H9 (cell line): ENCODE data around the gene R3HDM1. TPM values are rescaled to one million over a fixed set of nuclear protein-coding genes. Genes with fewer than 3 reads are reported as not detected.

ENCODE experiments used
- DNase-seq: peaks from one replicate; pipeline ENCODE4 v3.0.0-alpha.2; 2017
- H2AFZ ChIP-seq: one replicate; pipeline ENCODE4 v1.6.1; 2013; ENCODE audit warnings: mild to moderate bottlenecking, low read length, control low read depth, moderate library complexity
- H2AK5ac ChIP-seq: 2 replicates; pipeline ENCODE4 v1.6.1; 2013; ENCODE audit warnings: low read length, control low read depth, mixed read lengths; ENCODE audit not compliant: insufficient read length
- H2BK120ac ChIP-seq: one replicate; pipeline ENCODE4 v1.6.1; 2013; ENCODE audit warnings: low read depth, mild to moderate bottlenecking, low read length, control low read depth, inconsistent platforms; ENCODE audit not compliant: poor library complexity, severe bottlenecking
- H2BK12ac ChIP-seq: 2 replicates; pipeline ENCODE4 v1.6.1; 2013; ENCODE audit warnings: low read length, control low read depth, mixed read lengths, low read depth; ENCODE audit not compliant: insufficient read length
- H2BK15ac ChIP-seq: 2 replicates; pipeline ENCODE4 v1.6.1; 2013; ENCODE audit warnings: low read depth, low read length, control low read depth
- H2BK20ac ChIP-seq: one replicate; pipeline ENCODE4 v1.6.1; 2013; ENCODE audit warnings: low read depth, mild to moderate bottlenecking, low read length, control low read depth, inconsistent platforms; ENCODE audit not compliant: poor library complexity, severe bottlenecking
- H2BK5ac ChIP-seq: 2 replicates; pipeline ENCODE4 v1.6.1; 2013; ENCODE audit warnings: low read length, control low read depth, mixed read lengths; ENCODE audit not compliant: insufficient read length
- H3K14ac ChIP-seq: 2 replicates; pipeline ENCODE4 v1.6.1; 2013; ENCODE audit warnings: low read length, control low read depth; ENCODE audit not compliant: insufficient read depth
- H3K18ac ChIP-seq: 2 replicates; pipeline ENCODE4 v1.6.1; 2013; ENCODE audit warnings: low read depth, mild to moderate bottlenecking, mixed read lengths, low read length, control low read depth; ENCODE audit not compliant: insufficient read length
- H3K23ac ChIP-seq: 2 replicates; pipeline ENCODE4 v1.6.1; 2013; ENCODE audit warnings: low read length, control low read depth, mixed read lengths, low read depth; ENCODE audit not compliant: insufficient read length
- H3K23me2 ChIP-seq: 2 replicates; pipeline ENCODE4 v1.6.1; 2013; ENCODE audit warnings: low read depth, mild to moderate bottlenecking, mixed read lengths, low read length, control low read depth; ENCODE audit not compliant: insufficient read length, poor library complexity, severe bottlenecking
- H3K27ac ChIP-seq: 2 replicates; pipeline ENCODE4 v1.5.1; 2013; ENCODE audit warnings: low read length, control low read depth, mixed read lengths, low read depth; ENCODE audit not compliant: insufficient read length
- H3K27me3 ChIP-seq: 2 replicates; pipeline ENCODE4 v1.6.1; 2013; ENCODE audit warnings: low read length, control low read depth, inconsistent platforms; ENCODE audit not compliant: insufficient read depth
- H3K4ac ChIP-seq: 2 replicates; pipeline ENCODE4 v1.6.1; 2013; ENCODE audit warnings: low read depth, mild to moderate bottlenecking, control low read depth, inconsistent platforms, low read length, moderate library complexity
- H3K4me1 ChIP-seq: 2 replicates; pipeline ENCODE4 v1.6.1; 2013; ENCODE audit warnings: low read length, control low read depth, inconsistent platforms; ENCODE audit not compliant: insufficient read depth
- H3K4me2 ChIP-seq: 2 replicates; pipeline ENCODE4 v1.6.1; 2013; ENCODE audit warnings: low read length, control low read depth, mixed read lengths; ENCODE audit not compliant: insufficient read length, insufficient read depth
- H3K56ac ChIP-seq: 2 replicates; pipeline ENCODE4 v1.6.1; 2013; ENCODE audit warnings: low read depth, mild to moderate bottlenecking, mixed read lengths, low read length, control low read depth; ENCODE audit not compliant: insufficient read length
- H3K79me1 ChIP-seq: 2 replicates; pipeline ENCODE4 v1.6.1; 2013; ENCODE audit warnings: low read depth, mild to moderate bottlenecking, moderate library complexity, low read length, control low read depth, inconsistent platforms; ENCODE audit not compliant: insufficient read depth, poor library complexity, severe bottlenecking
- H3K79me2 ChIP-seq: 2 replicates; pipeline ENCODE4 v1.6.1; 2013; ENCODE audit warnings: low read length, control low read depth, inconsistent platforms; ENCODE audit not compliant: insufficient read depth
- H3K9ac ChIP-seq: 2 replicates; pipeline ENCODE4 v1.6.1; 2013; ENCODE audit warnings: low read length, control low read depth, mixed read lengths; ENCODE audit not compliant: insufficient read length; ENCODE audit errors: extremely low read depth
- H3K9me3 ChIP-seq: one replicate; pipeline ENCODE4 v1.6.1; 2013; ENCODE audit warnings: low read depth, low read length, inconsistent platforms; ENCODE audit not compliant: control insufficient read depth
- H3T11ph ChIP-seq: one replicate; pipeline ENCODE4 v1.6.1; 2013; ENCODE audit warnings: mild to moderate bottlenecking, low read length, control low read depth, inconsistent platforms
- H4K20me1 ChIP-seq: one replicate; pipeline ENCODE4 v1.6.1; 2013; ENCODE audit not compliant: control insufficient read depth, insufficient read length, insufficient read depth
- H4K5ac ChIP-seq: 2 replicates; pipeline ENCODE4 v1.6.1; 2013; ENCODE audit warnings: low read depth, mild to moderate bottlenecking, mixed read lengths, low read length, control low read depth; ENCODE audit not compliant: insufficient read length
- H4K8ac ChIP-seq: replicated peaks from 2 replicates; pipeline ENCODE4 v1.6.1; 2013; ENCODE audit warnings: low read length, control low read depth, mixed read lengths, low read depth; ENCODE audit not compliant: insufficient read length
- H4K91ac ChIP-seq: 2 replicates; pipeline ENCODE4 v1.6.1; 2013; ENCODE audit warnings: low read depth, mild to moderate bottlenecking, moderate library complexity, mixed read lengths, low read length, control low read depth; ENCODE audit not compliant: insufficient read length
- H3K27ac Mint-ChIP-seq, 3 experiments: 2 replicates in 2 of 3; 3 replicates in 1 of 3; pipeline ENCODE4 v1.8.0; 2020 to 2021; ENCODE audit warnings: mixed read lengths in 3 of 3, mild to moderate bottlenecking in 1 of 3, moderate library complexity in 1 of 3
- H3K27me3 Mint-ChIP-seq: 2 replicates; pipeline ENCODE4 v1.8.0; 2021; ENCODE audit warnings: low read depth, mild to moderate bottlenecking, moderate library complexity, mixed read lengths
- H3K36me3 Mint-ChIP-seq, 3 experiments: 2 replicates in 2 of 3; 3 replicates in 1 of 3; pipeline ENCODE4 v1.8.0; 2020 to 2021; ENCODE audit warnings: low read depth in 3 of 3, mixed read lengths in 3 of 3; ENCODE audit not compliant: insufficient read depth in 1 of 3
- H3K4me1 Mint-ChIP-seq, 2 experiments: 2 replicates each; pipeline ENCODE4 v1.8.0; 2020; ENCODE audit warnings: mixed read lengths in 2 of 2
- H3K4me3 Mint-ChIP-seq, 2 experiments: 2 replicates in 1 of 2; 3 replicates in 1 of 2; pipeline ENCODE4 v1.8.0; 2020 to 2021; ENCODE audit warnings: mild to moderate bottlenecking in 2 of 2, mixed read lengths in 2 of 2, moderate library complexity in 1 of 2
- H3K9me3 Mint-ChIP-seq, 2 experiments: 2 replicates in 1 of 2; 3 replicates in 1 of 2; pipeline ENCODE4 v1.8.0; 2020; ENCODE audit warnings: mild to moderate bottlenecking in 2 of 2, mixed read lengths in 2 of 2, moderate library complexity in 1 of 2
- WGBS: extraction: QIAGEN DNeasy Blood & Tissue Kit; methylation state at CpG from one replicate; pipeline ENCODE4 v1.1.7; 2013; ENCODE audit warnings: missing lambda C conversion rate, low lambda C conversion rate, mixed read lengths; ENCODE audit not compliant: insufficient read length; ENCODE audit errors: extremely low coverage; 5-methylcytosine and 5-hydroxymethylcytosine counted together
- total RNA-seq: library from RNA; stranded (reverse); gene quantifications from 2 replicates; pipeline ENCODE4 v1.2.1, GENCODE V29; 2021
- TF ChIP-seq, protein P1 (sequence below): fragments of 200-600 bp; sonication (generic); conservative IDR thresholded peaks from 3 replicates; pipeline ENCODE4 v1.8.0; 2021; ENCODE audit warnings: antibody characterized with exemption, mild to moderate bottlenecking

Gene R3HDM1
- total RNA-seq, 1 experiment from 2014 or later, result 58.8 TPM

DNA sequence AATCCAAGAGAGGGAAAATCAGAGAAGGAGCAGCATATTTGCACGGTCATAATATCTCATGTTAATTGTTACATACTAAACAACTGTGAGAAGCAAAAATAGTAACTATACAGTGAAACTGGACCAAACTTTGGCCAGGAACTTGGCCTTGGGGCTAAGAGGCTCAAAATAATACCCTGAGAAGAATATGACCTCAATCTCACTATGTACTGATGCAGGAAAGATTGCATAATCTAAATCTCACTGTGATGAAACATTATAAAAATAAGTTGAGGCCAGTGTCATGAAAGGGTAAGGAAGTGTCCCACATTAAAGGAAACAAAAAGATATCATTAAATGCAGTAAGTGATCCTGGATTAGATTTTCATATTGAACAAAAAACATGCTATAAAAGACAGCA lies 36.8 kb upstream of the R3HDM1 start:
- Histone ChIP-seq H3K4me2 (no peak overlapping the region), H3K9me3 (no peaks in the 10 kb centered on the region), H3K23ac (no peak overlapping the region), H4K5ac (no peak overlapping the region), H2BK20ac (no peak overlapping the region), H3K4me1 (no peaks in the 10 kb centered on the region), H3K79me2 (no peaks in the 10 kb centered on the region), H3K27ac (no peak overlapping the region), H3K56ac (no peak overlapping the region), H3K23me2 (no peaks in the 10 kb centered on the region), H2BK120ac (no peak overlapping the region), H2BK15ac (no peak overlapping the region), H3K14ac (no peak overlapping the region), H2AK5ac (no peak overlapping the region), H3K9ac (no peak overlapping the region), H2BK12ac (no peak overlapping the region), H3K18ac (no peak overlapping the region), H4K8ac (no peak overlapping the region), H3K4ac (no peak overlapping the region), H4K20me1 (no peaks in the 10 kb centered on the region), H3T11ph (no peak overlapping the region), H3K79me1 (no peaks in the 10 kb centered on the region), H2BK5ac (no peak overlapping the region), H2AFZ (no peak overlapping the region), H4K91ac (no peak overlapping the region), H3K27me3 (no peaks in the 10 kb centered on the region)
- Mint-ChIP-seq H3K36me3 (peaks cover 33 to 35% (median 33%) of the 10 kb centered on the region in 3 experiments), H3K9me3 (peaks cover 20 to 21% of the 10 kb centered on the region in 2 experiments), H3K4me1 (no peaks in the 10 kb centered on the region; a peak in 1 of 4 replicates), H3K27me3 (no peaks in the 10 kb centered on the region; the same call in 1 of the 2 replicates), H3K27ac (no peak overlapping the region), H3K4me3 (no peak overlapping the region)
- TF ChIP-seq, protein P1, sequence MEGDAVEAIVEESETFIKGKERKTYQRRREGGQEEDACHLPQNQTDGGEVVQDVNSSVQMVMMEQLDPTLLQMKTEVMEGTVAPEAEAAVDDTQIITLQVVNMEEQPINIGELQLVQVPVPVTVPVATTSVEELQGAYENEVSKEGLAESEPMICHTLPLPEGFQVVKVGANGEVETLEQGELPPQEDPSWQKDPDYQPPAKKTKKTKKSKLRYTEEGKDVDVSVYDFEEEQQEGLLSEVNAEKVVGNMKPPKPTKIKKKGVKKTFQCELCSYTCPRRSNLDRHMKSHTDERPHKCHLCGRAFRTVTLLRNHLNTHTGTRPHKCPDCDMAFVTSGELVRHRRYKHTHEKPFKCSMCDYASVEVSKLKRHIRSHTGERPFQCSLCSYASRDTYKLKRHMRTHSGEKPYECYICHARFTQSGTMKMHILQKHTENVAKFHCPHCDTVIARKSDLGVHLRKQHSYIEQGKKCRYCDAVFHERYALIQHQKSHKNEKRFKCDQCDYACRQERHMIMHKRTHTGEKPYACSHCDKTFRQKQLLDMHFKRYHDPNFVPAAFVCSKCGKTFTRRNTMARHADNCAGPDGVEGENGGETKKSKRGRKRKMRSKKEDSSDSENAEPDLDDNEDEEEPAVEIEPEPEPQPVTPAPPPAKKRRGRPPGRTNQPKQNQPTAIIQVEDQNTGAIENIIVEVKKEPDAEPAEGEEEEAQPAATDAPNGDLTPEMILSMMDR, result no peak
- WGBS, result no CpG with 5 or more reads among the region's 1 CpG
- no peak for DNase-seq
